NCI-H2107 (cell line): Measurements from ENCODE around the gene SLC25A23.
"Not testable (repeated sequence)": the region's sequence is repeated elsewhere in the genome, so short reads cannot be mapped to it uniquely, and the experiment has no call there.

Experiments
- DNase-seq: peaks from one replicate; lab custom pipeline; 2025; lab: John Stamatoyannopoulos, UW

Gene SLC25A23

DNA sequence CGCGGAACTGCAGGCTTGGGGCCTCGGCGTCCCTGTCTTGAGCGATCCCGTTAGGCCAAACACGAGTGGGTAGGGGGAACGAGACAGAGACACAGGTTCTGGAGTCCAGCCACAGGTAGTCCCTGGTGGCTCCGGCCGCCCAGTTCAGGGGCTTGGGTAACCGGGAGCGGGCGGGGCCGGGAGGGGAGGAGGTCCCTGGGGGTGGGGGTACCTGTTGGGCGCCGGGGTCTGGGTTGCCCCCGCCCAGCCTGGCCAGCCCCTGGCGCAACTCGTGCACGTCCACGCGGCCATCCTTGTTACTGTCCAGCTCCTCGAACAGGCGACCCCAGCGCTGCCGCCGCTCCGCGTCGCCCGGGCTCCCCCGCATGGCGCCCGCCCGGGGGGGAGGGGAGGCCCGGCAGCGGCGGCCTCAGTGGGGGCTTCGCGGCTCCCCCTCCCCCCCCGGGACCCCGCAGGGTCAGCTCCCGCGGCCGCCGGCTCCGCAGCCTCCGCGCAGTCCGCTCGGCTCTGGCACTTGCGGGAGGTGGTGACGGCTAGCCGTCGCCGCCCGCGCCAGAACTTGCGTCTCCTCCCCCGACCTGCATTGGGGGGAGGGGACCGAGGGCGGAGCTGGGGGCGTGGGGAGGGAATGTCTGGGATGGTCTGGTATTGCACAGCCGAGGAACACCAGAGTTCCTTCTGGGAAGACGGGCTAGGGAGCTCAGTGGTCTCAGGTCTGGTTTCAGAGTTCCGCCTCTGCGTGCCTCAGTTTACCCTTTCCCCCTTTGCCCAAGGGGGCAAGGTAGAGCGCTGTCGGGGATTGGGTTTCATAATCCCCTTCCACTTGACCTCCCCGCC lies at the start of gene SLC25A23:
TSS of gene SLC25A23 (minus strand) at position 531 of the 837 bp plus-strand sequence. CDS start at position 367, 164 bp downstream.
- DNase-seq: no peak

- not testable (repeated sequence) for DNase-seq
Observed at GRCh38 chr19:6508028-6508771, 48.6 kb upstream of the SLC25A23 start.

DNA sequence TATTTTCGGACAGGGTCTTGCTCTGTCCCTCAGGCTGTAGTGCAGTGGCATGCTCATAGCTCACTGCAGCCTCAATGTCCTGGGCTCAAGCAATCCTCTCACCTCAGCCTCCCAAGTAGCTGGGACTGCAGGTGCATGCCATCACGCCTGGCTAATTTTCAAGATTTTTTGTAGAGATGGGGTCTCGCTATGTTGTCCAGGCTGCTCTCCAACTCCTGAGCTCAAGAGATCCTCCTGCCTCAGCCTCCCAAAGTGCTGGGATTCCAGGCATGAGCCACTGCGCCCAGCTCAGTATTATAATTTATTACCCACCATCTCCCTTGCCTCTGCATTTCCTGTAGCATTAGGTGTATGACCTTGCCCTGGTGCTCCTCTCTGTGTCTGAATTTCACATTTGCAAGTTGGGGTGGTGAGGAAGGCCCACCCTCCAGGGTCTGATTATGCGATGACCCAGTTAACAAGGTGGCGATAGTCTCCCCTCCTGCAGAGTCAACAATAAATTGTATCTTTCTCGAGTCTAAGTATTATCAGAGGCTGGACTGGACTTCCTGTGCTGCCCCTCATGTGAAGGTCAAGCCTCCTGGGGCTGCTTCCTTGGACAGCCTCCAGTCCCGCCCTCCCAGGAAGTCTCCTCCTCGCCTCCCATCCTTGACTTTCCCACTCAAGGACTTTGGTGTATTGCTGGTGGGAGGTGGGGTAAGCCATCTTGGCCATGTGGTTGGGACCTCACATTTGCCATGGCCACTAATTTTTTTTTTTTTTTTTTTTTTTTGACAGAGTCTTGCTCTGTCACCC lies 44.0 kb upstream of the SLC25A23 start:
- no peak for DNase-seq

- no peak for DNase-seq
Observed at GRCh38 chr19:6501740-6502648, 42.4 kb upstream of the SLC25A23 start, which contains the start of gene TUBB4A. TUBB4A (minus strand) TSS chr19:6502309; CDS start chr19:6502212, 97 bp downstream.

DNA sequence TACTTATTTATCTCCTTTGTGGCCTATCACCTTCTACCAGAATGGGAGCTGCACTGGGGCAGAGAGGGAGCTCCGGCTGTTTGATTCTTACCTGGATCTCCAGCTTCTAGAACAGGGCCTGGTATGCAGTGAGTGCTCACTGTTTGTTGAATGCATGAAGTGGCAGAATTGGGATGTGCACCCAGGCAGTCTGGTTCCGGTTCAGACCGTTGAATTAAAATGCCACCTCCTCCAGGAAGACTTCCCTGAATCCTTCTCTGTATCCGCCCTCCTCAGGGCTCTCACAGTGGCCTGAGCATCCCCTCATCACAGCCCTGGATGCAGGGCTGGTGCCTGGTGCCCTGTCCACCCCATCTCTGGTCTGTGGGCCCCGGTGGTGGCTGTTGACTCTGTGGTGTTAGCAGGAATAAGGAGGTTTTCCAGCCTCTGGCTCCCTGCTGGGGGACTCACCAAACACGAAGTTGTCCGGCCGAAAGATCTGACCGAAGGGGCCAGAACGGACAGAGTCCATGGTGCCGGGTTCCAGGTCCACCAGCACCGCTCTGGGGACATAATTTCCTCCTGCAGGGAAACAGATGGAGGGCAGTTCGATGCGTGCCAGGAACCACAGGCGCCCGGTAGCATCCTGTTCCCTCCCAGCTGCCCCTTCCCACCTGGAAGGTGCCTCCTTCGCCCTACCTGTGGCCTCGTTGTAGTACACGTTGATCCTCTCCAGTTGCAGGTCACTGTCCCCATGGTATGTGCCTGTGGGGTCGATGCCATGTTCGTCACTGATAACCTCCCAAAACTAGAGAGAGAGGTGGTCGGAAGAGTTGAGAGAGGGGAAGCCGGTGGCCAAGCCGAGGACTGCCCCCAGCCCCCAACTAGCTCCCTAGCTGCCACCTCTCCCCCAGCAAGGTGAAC lies 41.5 kb upstream of the SLC25A23 start:
- no peak for DNase-seq

- DNase-seq: no peak
Observed at GRCh38 chr19:6499052-6499790, 39.6 kb upstream of the SLC25A23 start.

GRCh38 chr19:6498294-6499036 lies 38.9 kb upstream of the SLC25A23 start:
- DNase-seq: no peak

GRCh38 chr19:6495947-6496346 lies 36.4 kb upstream of the SLC25A23 start:
- DNase-seq: no peak

DNA sequence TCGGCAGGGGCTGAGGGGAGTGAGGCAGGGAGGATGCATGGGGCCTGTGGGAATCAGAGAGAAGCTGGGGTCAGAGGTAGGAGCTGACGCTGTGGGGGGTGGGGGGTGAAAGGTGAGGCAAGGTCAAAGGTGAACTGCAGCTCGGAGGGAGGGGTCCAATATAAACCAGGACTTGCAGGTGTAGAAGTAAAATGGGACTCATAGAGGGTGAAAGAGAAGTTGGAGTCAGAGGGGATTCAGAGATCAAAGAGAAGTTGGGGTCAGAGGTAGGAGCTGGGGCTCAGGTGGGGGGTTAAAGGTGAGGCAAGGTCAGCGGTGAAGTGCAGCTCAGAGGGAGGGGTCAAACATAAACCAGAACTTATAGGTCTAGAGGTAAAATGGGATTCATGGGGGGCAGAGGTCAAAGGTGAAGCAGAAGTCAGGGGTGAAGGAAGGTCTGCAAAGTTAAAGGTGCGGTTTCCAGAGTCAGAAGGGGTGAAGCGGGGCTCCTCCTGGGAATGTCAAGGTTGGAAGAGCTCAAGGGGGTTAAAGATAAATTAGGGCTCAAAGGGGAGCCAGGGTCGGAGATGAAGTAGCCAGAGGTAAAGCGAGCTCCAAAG lies 34.9 kb upstream of the SLC25A23 start:
- no peak for DNase-seq

GRCh38 chr19:6491802-6492592 lies 32.4 kb upstream of the SLC25A23 start:
- DNase-seq: no peak

DNA sequence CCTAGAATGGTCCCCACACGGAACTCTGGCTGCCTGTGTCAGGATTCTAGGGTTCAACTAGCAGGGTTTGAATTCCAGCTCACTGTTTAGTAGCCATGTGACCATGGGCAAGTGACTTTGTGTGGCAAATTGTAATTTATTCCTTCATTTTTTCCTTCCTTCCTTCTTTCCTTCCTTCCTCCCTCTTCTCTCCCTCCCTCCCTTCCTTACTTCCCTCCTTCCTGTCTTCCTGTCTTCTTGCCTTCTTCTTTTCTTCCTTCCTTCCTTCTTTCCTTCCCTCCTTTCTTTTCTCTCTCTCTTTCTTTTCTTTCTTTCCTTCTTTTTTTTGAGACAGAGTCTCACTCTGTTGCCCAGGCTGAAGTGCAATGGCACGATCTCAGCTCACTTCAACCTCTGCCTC lies 30.5 kb upstream of the SLC25A23 start:
- no peak for DNase-seq

GRCh38 chr19:6489278-6490061 lies 29.9 kb upstream of the SLC25A23 start:
- no peak for DNase-seq

DNA sequence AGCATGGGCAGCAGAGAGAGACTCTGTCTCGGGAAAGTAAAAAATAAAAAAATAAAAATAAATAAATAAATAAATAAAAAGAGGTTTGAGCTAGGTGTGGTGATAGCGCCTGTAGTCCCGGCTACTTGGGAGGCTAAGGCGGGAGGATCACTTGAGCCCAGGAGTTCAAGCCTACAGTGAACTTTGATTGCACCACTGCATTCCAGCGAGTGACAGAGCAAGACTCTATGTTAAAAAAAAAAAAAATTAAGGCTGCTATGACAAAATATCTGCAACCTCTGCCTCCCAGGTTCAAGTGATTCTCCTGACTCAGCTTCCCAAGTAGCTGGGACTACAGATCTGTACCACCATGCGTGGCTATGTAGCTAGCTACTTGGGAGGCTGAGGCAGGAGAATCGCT lies 25.2 kb upstream of the SLC25A23 start:
- DNase-seq: no peak

- no peak for DNase-seq
Observed at GRCh38 chr19:6484230-6484629, 24.6 kb upstream of the SLC25A23 start.

GRCh38 chr19:6483235-6483634 lies 23.6 kb upstream of the SLC25A23 start:
- no peak for DNase-seq

GRCh38 chr19:6482343-6482686 lies 22.7 kb upstream of the SLC25A23 start:
- DNase-seq: no peak
